NCI-H446 (cell line): Measurements from ENCODE around the gene TRIM24.

Experiments used
- DNase-seq, 2 experiments: peaks; one replicate each; lab custom pipeline; 2025; lab: John Stamatoyannopoulos, UW

TRIM24 gene

GRCh38 chr7:138575897-138576428 lies 115.9 kb downstream of the TRIM24 start:
- no peak for DNase-seq

- no peak for DNase-seq
Measured at GRCh38 chr7:138579136-138579535, 119.1 kb downstream of the TRIM24 start.

- no peak for DNase-seq
Measured at GRCh38 chr7:138579671-138580070, 119.6 kb downstream of the TRIM24 start.

- no peak for DNase-seq
Measured at GRCh38 chr7:138581065-138581464, 121.0 kb downstream of the TRIM24 start.

GRCh38 chr7:138584283-138584682 lies 124.2 kb downstream of the TRIM24 start:
- no peak for DNase-seq

- DNase-seq, result no peak
Measured at GRCh38 chr7:138584696-138585095, 124.6 kb downstream of the TRIM24 start.

GRCh38 chr7:138585283-138585993 lies 125.4 kb downstream of the TRIM24 start:
- no peak for DNase-seq

GRCh38 chr7:138587485-138587884 lies 127.4 kb downstream of the TRIM24 start:
- DNase-seq, result no peak

- DNase-seq, result no peak
Measured at GRCh38 chr7:138588986-138589385, 128.9 kb downstream of the TRIM24 start.

- no peak for DNase-seq
Measured at GRCh38 chr7:138590154-138590553, 130.1 kb downstream of the TRIM24 start.

GRCh38 chr7:138595454-138595853 lies 135.4 kb downstream of the TRIM24 start:
- DNase-seq, result no peak

- DNase-seq, result no peak
Measured at GRCh38 chr7:138602451-138602850, 142.4 kb downstream of the TRIM24 start.

GRCh38 chr7:138603549-138604318 lies 143.7 kb downstream of the TRIM24 start:
- no peak for DNase-seq

GRCh38 chr7:138606236-138606635 lies 146.2 kb downstream of the TRIM24 start:
- DNase-seq, result no peak

GRCh38 chr7:138607216-138608126 lies 147.4 kb downstream of the TRIM24 start:
- no peak for DNase-seq

- DNase-seq, result no peak
Measured at GRCh38 chr7:138608275-138608674, 148.2 kb downstream of the TRIM24 start.

- no peak for DNase-seq
Measured at GRCh38 chr7:138610671-138611170, 150.7 kb downstream of the TRIM24 start.

- no peak for DNase-seq
Measured at GRCh38 chr7:138613630-138614029, 153.6 kb downstream of the TRIM24 start.

- DNase-seq, result no peak
Measured at GRCh38 chr7:138616085-138616484, 156.0 kb downstream of the TRIM24 start.

GRCh38 chr7:138618506-138618905 lies 158.4 kb downstream of the TRIM24 start:
- no peak for DNase-seq

GRCh38 chr7:138618933-138619332 lies 158.9 kb downstream of the TRIM24 start:
- DNase-seq, result no peak

- DNase-seq, result no peak
Measured at GRCh38 chr7:138622841-138623240, 162.8 kb downstream of the TRIM24 start.
